DOHH2 (cell line): ENCODE results near the gene CHD6.

ENCODE experiments used
- EZH2phosphoT487 ChIP-seq: fragments of 200-600 bp; sonication (generic); IDR thresholded peaks from 2 replicates; pipeline ENCODE4 v1.6.1; 2017; ENCODE audit warnings: borderline replicate concordance, mild to moderate bottlenecking, antibody characterized with exemption, low read length, moderate library complexity, mixed read lengths
- TF ChIP-seq, protein P1 (sequence below): fragments of 200-600 bp; sonication (generic); IDR thresholded peaks from one replicate; pipeline ENCODE4 v1.5.1; 2014; ENCODE audit warnings: antibody characterized with exemption, mild to moderate bottlenecking, low read depth, low read length; ENCODE audit not compliant: poor library complexity, severe bottlenecking

- TF ChIP-seq, protein P1, sequence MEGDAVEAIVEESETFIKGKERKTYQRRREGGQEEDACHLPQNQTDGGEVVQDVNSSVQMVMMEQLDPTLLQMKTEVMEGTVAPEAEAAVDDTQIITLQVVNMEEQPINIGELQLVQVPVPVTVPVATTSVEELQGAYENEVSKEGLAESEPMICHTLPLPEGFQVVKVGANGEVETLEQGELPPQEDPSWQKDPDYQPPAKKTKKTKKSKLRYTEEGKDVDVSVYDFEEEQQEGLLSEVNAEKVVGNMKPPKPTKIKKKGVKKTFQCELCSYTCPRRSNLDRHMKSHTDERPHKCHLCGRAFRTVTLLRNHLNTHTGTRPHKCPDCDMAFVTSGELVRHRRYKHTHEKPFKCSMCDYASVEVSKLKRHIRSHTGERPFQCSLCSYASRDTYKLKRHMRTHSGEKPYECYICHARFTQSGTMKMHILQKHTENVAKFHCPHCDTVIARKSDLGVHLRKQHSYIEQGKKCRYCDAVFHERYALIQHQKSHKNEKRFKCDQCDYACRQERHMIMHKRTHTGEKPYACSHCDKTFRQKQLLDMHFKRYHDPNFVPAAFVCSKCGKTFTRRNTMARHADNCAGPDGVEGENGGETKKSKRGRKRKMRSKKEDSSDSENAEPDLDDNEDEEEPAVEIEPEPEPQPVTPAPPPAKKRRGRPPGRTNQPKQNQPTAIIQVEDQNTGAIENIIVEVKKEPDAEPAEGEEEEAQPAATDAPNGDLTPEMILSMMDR = no peak
- no peak for TF ChIP-seq EZH2phosphoT487
Measured at GRCh38 chr20:41499961-41500725, 118.0 kb downstream of the CHD6 start.
